Measurements from ENCODE around the gene OR2T2.
"Not testable (repeated sequence)": the region's sequence is repeated elsewhere in the genome, so short reads cannot be mapped to it uniquely, and the experiment has no call there.

Gene OR2T2, protein sequence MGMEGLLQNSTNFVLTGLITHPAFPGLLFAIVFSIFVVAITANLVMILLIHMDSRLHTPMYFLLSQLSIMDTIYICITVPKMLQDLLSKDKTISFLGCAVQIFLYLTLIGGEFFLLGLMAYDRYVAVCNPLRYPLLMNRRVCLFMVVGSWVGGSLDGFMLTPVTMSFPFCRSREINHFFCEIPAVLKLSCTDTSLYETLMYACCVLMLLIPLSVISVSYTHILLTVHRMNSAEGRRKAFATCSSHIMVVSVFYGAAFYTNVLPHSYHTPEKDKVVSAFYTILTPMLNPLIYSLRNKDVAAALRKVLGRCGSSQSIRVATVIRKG

DNA sequence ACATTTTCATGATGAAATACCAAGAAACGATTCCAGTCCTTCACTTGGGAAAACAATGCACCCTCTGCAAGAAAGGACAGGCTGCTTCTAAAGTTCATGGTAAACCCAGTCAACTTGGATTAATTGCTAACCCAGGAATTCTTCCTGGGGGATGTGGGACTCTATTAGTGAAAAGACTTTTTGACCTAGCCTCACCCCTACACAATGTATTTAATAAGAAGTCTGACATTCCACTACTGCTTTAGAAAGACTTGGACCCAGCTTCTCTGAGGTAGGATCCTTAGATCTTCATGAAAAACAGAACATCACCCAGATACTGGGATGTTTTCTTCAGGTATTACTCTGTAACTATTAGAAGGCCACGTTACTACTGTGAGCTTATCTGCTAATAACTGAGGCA is at the start of gene OR2T2:
TSS of gene OR2T2 (plus strand) at position 239 of the 400 bp plus-strand sequence. CDS start 7,161 bp downstream, outside the sequence.
- not testable (repeated sequence) for DNase-seq

DNA sequence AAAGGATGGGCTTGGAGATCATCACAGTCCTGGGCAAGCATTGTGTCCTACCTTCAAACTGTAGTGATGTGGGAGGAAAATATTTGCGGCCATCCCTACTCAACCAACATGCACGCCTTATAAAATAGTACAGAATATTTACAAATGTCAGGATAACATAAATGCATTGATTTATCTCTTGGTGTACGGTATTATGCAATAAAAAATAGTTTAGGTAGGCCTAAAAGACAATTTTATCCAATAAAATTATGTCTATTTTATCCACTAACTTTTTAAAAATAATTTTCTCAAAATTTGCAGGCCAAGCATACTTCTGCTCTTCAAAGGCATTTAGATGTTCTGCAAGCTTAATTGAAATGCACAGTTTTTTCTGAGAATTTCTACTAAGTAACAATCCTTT is 42.7 kb upstream of the OR2T2 start, which contains the start of gene OR2T1:
TSS of gene OR2T1 (plus strand) at position 301 of the 400 bp plus-strand sequence. CDS start 3,100 bp downstream, outside the sequence.
- DNase-seq = no peak

DNA sequence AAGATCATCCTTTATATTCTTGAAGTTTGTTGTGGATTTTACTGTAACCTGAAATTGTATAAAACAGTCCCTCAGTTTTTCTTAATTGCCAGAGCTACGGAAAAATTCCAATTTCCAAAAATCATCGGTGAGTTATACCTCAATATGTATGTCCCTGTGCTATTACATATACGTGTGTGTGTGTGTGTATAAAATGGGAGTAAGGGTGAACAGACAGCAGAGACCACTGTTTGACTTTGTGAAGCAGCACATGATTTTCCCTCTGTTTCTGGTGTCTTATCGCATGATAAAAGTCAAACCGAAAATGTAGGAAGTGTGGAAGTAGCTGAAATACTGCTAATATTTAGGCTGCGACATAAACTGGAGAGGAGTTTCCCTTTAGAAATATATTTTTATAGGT is 41.4 kb upstream of the OR2T2 start:
- no peak for DNase-seq

DNA sequence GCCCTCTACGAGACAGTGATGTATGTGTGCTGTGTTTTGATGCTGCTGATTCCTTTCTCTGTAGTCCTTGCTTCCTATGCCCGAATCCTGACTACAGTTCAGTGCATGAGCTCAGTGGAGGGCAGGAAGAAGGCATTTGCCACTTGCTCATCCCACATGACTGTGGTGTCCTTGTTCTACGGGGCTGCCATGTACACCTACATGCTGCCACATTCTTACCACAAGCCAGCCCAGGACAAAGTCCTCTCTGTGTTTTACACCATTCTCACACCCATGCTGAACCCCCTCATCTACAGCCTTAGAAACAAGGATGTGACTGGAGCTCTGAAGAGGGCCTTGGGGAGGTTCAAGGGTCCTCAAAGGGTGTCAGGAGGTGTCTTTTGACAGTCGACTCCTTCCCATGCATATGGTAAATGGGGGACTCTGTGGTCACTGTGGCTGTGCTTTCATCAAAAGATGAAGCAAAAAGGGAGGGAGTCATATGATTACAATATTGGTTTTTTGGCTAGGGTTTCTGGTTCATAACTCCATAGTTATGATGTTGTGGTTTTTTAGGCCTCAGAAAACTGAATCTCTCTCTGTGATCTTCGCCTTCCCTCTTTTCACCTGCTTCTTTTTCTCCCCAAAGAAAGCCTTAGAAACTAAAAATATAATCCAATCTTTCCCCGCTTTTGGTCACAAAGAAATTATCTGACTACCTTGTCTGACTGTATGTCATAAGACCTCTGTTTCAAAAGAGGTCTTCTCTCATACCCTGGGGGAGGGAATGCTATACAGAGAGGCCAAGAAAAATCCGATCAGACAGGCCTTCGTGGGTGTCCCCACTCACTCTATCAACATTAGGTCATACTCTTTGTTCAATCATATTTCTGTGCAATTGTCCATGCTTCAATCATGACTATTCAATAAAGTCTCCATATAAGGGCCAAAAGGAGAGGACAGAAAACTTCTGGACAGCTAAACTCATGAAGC is 38.4 kb upstream of the OR2T2 start:
- no peak for DNase-seq

DNA sequence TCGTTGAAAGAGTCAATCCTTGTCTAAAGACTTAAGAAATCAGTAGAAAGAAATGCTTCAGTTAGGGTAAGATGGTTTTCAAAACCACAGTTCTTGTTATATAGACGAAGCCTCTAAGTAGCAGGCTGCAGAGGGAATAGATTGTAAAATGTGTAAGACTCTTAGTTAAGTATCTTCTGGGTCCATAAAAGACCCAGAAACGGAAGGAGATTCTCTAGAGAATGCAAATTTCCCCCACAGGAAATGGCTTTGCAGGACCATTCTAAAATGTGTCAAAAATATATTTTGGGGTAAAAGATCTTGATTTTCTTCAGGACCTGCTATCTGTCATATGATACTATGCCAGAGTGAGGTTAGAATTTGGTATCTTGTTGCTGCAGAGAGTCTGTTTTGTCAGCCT is 29.2 kb upstream of the OR2T2 start:
- DNase-seq = no peak

DNA sequence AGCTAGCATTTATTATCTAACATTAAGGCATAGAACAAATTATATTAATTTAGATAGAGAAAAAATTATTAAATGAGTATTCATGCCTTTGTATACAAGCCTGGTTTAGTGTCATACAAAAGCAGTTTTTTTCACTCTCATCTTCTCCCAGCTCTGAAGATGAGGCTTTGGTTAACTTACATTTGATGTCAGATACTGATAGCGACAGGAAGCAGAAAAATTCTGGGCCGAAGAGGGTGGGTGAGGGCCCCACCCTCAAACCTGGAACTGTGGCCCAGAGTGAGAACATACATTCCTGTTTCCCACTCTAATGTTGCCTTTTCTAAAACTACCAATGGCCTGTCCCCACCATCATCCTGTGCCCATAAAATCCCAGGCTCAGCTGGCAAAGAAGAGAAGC is 27.6 kb upstream of the OR2T2 start:
- DNase-seq = no peak

DNA sequence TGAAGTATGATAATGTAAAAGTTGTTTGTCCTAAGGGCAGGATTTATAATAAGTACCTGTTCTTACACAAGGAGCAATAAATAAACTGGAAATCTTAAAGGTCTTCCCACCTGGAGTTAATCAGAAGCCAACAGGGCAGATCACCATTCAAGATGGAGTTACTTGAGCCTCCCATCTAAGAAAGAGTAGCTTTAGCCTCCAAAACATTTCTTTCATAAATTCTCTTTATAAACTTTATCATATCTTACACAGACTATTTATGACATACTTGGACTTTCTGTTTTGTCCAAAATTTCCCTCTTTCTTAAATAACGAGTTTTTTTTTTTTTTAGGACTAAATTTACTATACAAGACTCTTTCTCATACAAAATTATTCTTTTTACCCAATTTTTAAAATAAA is 24.1 kb upstream of the OR2T2 start:
- DNase-seq = no peak

DNA sequence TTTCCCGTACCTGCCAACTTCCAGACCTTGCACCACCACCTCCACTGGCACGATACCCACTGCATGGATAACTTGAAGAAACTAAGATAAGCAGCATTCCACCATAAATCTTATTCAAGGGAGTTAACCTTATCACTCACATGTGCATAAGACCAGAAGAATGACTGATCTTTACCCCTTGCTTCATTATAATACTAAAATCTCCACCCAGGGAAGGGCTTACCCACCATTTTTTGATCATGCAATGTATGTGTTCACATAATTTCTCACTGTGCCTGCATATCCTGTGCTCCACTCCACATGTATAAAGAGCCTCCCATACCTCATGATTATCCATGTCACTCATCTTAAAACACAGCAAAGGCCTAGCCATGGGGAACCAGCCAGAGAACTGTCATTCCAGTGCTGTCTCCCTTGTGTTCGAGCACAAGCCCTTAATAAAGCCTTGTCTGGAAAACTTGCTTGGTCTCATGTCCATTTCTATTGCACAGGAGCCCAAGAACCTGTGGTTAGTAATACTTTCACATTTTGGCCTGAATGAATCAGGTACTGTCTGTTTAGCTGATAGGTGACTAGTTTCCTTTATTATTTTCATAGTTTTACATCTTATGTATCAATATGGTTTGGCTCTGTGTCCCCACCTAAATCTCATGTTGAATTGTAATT is 17.8 kb upstream of the OR2T2 start:
- not testable (repeated sequence) for DNase-seq

DNA sequence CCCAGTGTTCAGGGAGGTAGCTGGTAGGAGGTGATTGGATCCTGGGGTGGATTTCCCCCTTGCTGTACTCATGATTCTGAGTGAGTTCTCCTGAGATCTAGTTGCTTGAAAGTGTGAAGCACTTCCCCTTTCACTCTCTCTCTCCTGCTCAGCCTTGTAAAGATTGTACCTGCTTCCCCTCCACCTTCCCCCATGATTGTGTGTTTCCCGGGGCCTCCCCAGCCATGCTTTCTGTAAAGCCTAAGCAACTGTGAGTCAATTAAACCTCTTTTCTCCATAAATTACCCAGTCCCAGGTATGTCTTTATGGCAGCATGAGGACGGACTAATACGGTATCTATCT is 17.3 kb upstream of the OR2T2 start:
- DNase-seq = not testable (repeated sequence)

DNA sequence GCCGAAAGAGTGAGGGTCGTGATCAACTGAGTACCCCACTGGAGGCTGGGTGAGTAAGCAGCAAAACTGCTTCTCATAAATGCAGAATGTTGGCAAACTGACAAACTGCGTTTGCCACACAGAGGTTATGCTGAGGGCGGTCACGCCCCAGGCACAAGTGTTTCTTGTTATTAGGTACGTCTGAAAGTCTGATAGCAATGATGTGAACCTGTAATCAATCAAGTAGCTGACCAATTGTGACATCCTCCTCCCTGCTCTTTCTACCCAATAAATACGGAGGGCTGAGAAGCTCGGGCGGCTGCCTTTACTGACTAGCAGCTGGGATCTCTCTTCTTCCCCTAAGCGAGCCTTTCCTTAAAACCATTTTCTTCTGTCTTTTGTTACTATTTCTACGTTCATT is 13.8 kb upstream of the OR2T2 start:
- not testable (repeated sequence) for DNase-seq

DNA sequence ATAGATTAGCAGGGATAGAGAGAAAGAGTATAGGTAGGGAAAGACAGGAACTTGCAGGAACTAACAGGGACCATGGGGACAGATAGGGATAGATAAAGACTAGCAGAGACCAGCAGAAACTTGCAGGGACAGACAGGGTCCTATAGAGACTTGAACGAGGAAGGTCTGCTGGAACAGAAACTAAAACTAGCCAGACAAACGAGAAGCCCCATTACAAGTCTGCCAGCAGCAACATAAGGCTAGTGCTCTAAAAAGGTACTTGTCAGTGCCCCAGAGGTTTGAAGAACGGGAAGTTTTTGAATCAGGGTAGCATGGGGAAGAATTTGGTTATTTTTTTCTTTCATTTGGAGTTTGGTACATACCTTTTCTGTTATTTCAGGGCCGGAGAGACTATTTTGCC is 13.2 kb upstream of the OR2T2 start:
- not testable (repeated sequence) for DNase-seq

DNA sequence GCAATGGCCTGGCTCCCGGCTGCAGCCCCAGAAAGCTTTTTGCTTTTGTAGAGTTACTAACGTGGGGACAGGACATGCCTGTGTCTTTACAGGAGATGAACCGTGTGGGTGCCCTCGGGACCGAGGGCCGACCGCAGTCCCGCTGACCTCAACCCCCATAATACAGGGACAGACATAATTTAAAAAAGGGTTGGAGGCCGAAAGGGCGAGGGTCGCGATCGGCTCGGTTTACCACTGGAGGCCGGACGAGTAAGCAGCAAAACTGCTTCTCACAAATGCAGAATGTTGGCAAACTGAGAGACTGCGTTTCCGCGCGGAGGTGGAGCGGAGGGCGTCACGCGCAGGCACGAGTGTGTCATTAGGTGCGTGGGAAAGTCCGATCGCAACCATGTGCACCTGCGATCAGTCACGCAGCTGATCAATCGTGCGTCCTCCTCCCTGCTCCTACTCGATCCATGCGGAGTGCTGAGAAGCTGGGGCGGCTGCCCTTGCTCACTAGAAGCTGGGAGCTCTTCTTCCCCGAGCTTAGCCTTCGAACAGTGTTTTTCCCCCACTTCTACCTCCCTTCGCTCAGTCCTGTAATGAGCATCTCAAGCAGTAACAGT is 11.5 kb upstream of the OR2T2 start:
- DNase-seq = not testable (repeated sequence)

DNA sequence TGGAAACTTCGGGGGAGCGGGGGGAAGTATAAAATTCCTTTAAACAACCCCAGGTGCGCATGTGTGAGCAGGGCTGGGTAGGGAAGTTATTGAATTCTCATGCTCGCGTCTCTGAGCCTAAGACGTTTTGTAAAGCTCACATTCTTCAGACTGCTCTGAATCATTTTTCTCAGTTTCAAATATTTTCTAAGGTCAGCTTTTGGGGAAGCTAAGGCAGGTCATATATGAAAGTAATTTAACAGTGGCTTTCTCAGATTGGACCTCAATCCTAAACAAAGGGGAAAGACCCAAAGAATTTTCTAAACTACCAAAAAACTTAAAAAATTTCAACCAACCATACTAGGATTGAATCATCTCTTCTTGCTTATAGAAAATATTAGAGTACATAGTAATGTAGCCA is 10.5 kb upstream of the OR2T2 start:
- DNase-seq = not testable (repeated sequence)

DNA sequence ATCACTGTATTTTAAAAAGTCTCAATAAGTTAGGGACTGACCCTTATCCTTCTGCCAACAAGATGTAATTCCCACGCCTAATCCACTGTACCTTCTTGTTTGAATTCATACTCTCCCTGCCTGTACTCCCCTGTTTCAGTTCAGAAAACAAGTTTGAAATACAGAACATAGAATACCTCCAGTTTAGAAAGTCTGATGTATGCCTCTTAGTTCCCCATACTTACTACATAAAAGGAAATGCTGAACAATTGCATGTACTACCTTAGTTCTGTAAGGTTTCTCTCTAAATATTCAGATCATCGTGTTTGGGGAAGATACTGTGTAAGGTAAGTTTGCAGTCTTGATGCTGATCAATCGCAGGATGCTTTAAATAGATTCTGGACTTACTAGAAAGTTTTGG is 9.1 kb upstream of the OR2T2 start:
- not testable (repeated sequence) for DNase-seq

DNA sequence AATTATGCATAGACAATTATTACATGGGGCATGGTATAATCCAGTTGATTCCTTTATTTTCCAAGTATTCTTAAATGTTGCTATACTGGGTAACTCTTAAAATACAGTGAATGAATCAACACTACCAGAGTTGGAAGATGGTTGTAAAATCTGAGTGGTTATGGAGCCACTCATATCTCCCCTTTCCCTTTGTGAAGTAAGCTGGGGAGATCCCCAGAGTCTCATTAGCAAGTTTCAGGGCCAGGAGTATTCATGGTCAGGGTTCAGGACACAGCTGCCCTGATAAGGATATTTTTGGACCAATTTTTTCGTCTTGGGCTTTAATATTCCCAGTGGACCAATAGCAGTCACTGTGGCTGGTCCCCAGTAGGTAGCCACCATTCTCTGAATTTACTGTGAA is 6.8 kb upstream of the OR2T2 start:
- DNase-seq = not testable (repeated sequence)

DNA sequence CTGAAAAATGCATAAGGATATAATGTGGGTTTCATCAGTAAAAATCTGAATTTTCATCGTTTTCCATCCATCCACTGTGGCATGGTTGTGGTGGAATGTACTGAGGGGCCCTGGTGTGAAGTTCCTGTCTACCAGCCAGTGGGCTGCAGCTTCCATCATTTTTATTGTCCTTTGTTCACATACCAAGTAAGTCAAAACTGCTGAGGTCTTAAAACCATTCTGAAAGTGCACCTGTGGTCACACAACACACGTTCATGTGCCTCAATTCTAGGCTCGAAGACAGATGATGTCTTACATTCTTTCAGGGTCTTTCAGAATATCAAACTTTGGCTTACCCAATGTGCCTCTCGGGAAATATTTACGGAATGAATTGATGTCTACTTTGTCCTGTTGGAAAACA is 6.2 kb upstream of the OR2T2 start:
- DNase-seq = not testable (repeated sequence)

DNA sequence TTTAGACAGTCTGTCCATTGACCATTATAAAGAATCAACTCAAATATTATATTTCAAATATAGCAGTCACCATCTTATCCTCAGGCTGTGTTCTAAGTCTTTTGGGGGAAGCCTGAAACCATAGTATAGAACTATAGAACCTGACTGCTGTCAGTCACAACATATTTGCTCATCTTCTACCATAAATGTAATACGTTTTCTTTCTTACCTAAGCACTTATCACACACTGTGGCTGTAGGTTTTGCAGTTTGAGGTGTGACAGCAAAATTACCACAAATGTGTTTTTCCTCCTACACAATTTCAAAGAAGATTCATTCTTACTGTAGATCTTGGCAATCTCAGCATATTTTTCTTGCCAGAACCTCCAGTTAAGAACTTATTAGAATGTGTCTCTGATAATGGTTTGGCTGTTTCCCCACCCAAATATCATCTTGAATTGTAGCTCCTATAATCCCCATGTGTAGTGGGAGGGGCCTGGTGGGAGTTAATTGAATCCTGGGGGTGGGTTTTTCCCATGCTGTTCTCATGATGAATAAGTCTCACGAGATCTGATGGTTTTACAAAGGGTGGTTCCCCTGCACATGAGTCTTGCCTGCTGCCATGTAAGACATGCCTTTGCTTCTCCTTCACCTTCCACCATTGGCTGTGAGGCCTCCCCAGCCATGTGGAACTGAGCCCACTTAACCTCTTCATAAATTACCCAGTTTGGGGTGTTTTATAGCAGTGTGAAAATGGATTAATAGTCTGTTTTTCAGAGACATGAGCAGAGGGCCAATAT is 2.7 kb upstream of the OR2T2 start:
- not testable (repeated sequence) for DNase-seq

DNA sequence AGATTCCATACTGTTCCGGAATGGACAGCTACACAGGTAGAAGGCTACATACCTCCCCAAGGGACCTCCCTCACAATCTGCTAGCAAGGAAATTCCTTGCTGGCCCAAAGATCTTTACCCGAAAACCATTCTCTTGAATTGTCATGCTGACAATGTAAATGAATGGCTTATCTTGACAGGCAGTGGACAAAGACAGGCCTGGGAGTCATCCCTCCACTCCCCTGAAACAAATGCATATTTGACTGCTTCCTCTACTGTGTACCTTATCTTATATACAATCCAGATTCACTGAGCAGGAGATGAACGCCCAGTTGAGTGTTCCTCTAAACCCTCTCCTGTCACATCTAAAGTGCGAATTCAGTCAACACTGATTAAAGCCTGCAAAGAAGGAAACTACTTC is 834 bp upstream of the OR2T2 start:
- DNase-seq = not testable (repeated sequence)

DNA sequence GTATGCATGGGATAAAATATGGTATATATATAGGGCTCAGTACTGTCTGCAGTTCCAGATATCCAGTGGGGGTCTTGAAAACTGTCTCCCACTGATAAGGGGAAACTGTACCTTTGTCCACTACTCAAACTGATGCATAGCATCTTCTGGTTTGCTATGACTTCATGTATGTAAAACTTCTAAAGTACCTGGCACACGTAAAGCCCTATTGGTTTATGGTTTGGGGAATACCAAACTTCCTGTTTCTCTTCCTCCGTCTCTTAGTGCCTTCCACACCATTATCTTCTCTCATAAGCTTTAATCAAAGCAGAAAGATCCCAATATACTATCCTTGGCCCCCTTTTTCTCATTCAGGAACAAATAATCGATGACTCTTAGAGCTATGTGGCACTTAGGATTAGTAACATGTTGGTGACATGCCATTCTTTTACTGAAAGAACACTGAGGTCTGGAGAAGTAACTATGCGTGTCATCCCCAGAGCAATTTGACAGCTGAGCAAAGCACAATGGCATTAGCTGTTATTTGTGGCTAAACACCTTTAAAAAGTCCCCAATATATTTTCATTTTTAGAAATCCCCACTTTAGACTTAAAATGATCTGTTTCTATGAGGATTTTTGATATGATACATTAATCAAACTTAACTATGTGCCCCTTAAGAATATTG is 3.1 kb downstream of the OR2T2 start:
- not testable (repeated sequence) for DNase-seq

DNA sequence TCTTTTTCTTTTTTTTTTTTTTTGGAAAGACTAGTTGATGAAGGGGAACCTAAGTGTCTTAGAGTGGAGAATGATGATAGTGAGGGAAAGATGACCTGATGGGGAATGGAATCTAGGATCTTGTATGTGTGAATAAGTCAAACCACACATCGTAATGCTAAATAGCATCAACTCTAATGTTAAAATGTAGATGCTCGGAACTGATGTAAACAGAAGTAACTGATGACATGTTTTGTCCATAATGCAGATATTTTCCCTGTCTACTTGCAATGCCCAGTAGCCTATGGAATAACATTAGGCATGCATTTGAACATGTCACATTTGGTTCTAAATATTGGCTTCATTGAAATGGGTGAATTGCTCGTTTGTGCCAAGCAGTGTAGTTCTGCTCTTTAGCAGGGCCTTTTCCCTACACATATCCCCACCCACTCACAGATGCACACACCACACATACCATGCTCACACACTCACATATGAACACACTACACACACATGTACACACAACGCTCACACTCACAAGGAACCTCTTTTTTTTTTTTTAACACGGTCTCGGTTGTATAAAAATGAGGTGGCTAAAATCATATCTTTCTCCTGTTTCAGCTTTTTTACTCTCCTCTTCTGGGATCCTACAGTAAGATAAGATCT is 4.5 kb downstream of the OR2T2 start:
- not testable (repeated sequence) for DNase-seq
